Measurements from ENCODE around the gene ZNF598. TPM values are rescaled to one million over a fixed set of nuclear protein-coding genes. Genes with fewer than 3 reads are reported as not detected.

ZNF598 gene
- total RNA-seq, 2 experiments from 2014 or later, result 75.1 to 75.9 TPM

DNA sequence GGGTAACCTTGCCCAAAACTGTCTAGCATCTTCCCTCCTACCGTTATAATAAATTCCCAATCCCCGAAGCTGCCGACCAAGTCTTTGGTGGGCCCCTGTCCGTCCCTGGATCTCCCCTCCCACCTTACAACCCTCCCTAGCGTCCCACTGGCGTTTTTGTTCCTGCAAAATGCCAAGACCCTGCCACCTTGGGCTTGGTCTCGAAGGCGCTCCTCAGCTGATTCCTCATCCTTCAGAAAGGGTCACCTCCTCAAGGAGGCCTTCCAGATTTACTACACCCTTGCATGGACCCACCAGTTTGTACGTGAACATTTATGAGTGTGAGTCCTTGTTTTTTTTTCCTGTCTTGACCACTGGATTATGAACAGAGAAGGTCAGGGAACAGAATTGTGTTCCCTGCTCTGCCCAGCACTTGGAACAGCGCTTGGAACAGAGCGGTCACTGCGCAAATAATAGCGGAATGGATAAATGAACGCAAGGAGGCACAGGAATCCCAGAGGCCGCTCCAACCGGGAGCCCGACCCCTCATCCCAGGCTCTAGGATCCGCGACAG lies 26.6 kb downstream of the ZNF598 start:
- peaks cover 27% of the 10 kb centered on the region for H3K4me1 Mint-ChIP-seq (ENCODE audit: low read depth)
- no peak overlapping the region for H3K27ac Mint-ChIP-seq
- ChIA-PET CTCF (interaction anchor here (0.9 to 3.7 kb wide), 5 partner anchors 17 to 157 kb away, joined by 3 to 13 read pairs (median 3); partner anchors contain the start of gene RNF151), POLR2A (interaction anchor here (0.6 to 3.5 kb wide), 4 partner anchors 10 to 18 kb away, joined by 3 to 24 read pairs (median 11); partner anchors contain the start of genes RPS2 and TBL3)
- no peak for ATAC-seq
- peaks cover 20% of the 10 kb centered on the region for H3K36me3 Mint-ChIP-seq (ENCODE audit: low read depth)
- DNase-seq, result no peak
- H3K4me3 Mint-ChIP-seq, result peak overlapping the region; percentile 80
- H3K9me3 Mint-ChIP-seq (ENCODE audit: insufficient read depth), result no peaks in the 10 kb centered on the region
- peaks cover 27% of the 10 kb centered on the region for H3K27me3 Mint-ChIP-seq (ENCODE audit: low read depth)

DNA sequence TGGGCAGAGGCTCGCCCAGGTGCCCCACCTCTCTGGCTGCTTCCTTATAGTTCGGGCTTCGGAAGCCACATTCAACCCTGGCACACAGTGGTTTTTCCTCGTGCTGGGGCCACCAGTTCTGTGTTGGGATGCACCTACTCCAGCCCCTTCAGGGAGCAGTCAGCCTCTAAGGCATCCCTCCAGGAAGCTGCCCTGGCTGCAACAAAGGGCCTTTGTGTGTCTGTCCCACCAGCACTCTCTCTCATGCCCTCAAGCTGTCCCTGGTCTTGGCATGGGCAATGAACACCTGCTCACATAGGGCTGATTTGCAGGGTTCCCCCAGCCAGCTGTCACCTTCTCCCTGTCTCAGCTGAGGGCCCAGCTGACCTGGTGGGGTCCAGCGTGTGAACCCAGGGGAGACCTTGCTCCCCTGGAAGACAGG lies 27.6 kb downstream of the ZNF598 start:
- no peak overlapping the region for H3K27ac Mint-ChIP-seq
- H3K4me1 Mint-ChIP-seq (ENCODE audit: low read depth), result peaks cover 27% of the 10 kb centered on the region
- H3K9me3 Mint-ChIP-seq (ENCODE audit: insufficient read depth), result no peaks in the 10 kb centered on the region
- peaks cover 27% of the 10 kb centered on the region for H3K27me3 Mint-ChIP-seq (ENCODE audit: low read depth)
- ATAC-seq, result no peak
- peaks cover 22% of the 10 kb centered on the region for H3K36me3 Mint-ChIP-seq (ENCODE audit: low read depth)
- ChIA-PET CTCF (interaction anchor here (0.9 to 1.5 kb wide), 3 partner anchors 22 to 158 kb away, joined by 3 to 5 read pairs (median 3); no protein-coding TSS in a partner anchor), POLR2A (interaction anchor here (0.7 to 3.5 kb wide), 2 partner anchors 10 to 17 kb away, joined by 5 to 18 read pairs; partner anchors contain the start of genes RPS2 and TBL3)
- no peak for DNase-seq
- peak overlapping the region; percentile 5 for H3K4me3 Mint-ChIP-seq

- POLR2A ChIA-PET, result interaction anchor here (0.7 to 3.5 kb wide), 3 partner anchors 10 to 17 kb away, joined by 5 to 18 read pairs (median 7); partner anchors contain the start of genes RPS2 and TBL3
- peaks cover 27% of the 10 kb centered on the region for H3K27me3 Mint-ChIP-seq (ENCODE audit: low read depth)
- peaks cover 24% of the 10 kb centered on the region for H3K4me1 Mint-ChIP-seq (ENCODE audit: low read depth)
- CTCF ChIA-PET, result interaction anchor here (1.0 to 1.5 kb wide), 3 partner anchors 15 to 118 kb away, joined by 3 to 5 read pairs (median 3); no protein-coding TSS in a partner anchor
- H3K4me3 Mint-ChIP-seq, result peak within 1 kb of the TSS; percentile 5
- DNase-seq, result no peak
- peaks cover 16% of the 10 kb centered on the region for H3K36me3 Mint-ChIP-seq (ENCODE audit: low read depth)
- H3K27ac Mint-ChIP-seq, result no peak within 1 kb of the TSS
- H3K9me3 Mint-ChIP-seq (ENCODE audit: insufficient read depth), result no peaks in the 10 kb centered on the region
- no peak for ATAC-seq
Measured at GRCh38 chr16:1981398-1981836, 28.2 kb downstream of the ZNF598 start, which contains the start of gene NOXO1. Gene NOXO1, minus strand, starts transcription at chr16:1981469. Its CDS starts 290 bp downstream, at chr16:1981179.

GRCh38 chr16:1980770-1981087 lies 28.9 kb downstream of the ZNF598 start:
- CTCF ChIA-PET, result interaction anchor here (1.0 to 1.5 kb wide), 3 partner anchors 15 to 118 kb away, joined by 3 to 5 read pairs (median 3); no protein-coding TSS in a partner anchor
- H3K27me3 Mint-ChIP-seq (ENCODE audit: low read depth), result peaks cover 27% of the 10 kb centered on the region
- H3K4me1 Mint-ChIP-seq (ENCODE audit: low read depth), result peaks cover 21% of the 10 kb centered on the region
- H3K9me3 Mint-ChIP-seq (ENCODE audit: insufficient read depth), result no peaks in the 10 kb centered on the region
- no peak for ATAC-seq
- DNase-seq, result no peak
- H3K36me3 Mint-ChIP-seq (ENCODE audit: low read depth), result peaks cover 18% of the 10 kb centered on the region
- H3K4me3 Mint-ChIP-seq, result no peak overlapping the region
- no peak overlapping the region for H3K27ac Mint-ChIP-seq
- POLR2A ChIA-PET, result interaction anchor here (1.5 to 3.5 kb wide), 2 partner anchors 9 to 16 kb away, joined by 7 to 18 read pairs; partner anchors contain the start of genes RPS2 and TBL3

GRCh38 chr16:1980030-1980769 lies 29.4 kb downstream of the ZNF598 start:
- H3K36me3 Mint-ChIP-seq (ENCODE audit: low read depth), result peaks cover 14% of the 10 kb centered on the region
- DNase-seq (no peak), ATAC-seq (no peak)
- H3K27me3 Mint-ChIP-seq (ENCODE audit: low read depth), result peaks cover 27% of the 10 kb centered on the region
- POLR2A ChIA-PET, result interaction anchor here (1.5 to 3.5 kb wide), 2 partner anchors 8 to 15 kb away, joined by 7 to 18 read pairs; partner anchors contain the start of genes RPS2 and TBL3
- CTCF ChIA-PET, result interaction anchor here (1.0 to 1.5 kb wide), 2 partner anchors 16 to 117 kb away, joined by 3 read pairs; no protein-coding TSS in a partner anchor
- H3K4me1 Mint-ChIP-seq (ENCODE audit: low read depth), result peaks cover 15% of the 10 kb centered on the region
- no peak overlapping the region for H3K27ac Mint-ChIP-seq
- no peak overlapping the region for H3K4me3 Mint-ChIP-seq
- H3K9me3 Mint-ChIP-seq (ENCODE audit: insufficient read depth), result no peaks in the 10 kb centered on the region

DNA sequence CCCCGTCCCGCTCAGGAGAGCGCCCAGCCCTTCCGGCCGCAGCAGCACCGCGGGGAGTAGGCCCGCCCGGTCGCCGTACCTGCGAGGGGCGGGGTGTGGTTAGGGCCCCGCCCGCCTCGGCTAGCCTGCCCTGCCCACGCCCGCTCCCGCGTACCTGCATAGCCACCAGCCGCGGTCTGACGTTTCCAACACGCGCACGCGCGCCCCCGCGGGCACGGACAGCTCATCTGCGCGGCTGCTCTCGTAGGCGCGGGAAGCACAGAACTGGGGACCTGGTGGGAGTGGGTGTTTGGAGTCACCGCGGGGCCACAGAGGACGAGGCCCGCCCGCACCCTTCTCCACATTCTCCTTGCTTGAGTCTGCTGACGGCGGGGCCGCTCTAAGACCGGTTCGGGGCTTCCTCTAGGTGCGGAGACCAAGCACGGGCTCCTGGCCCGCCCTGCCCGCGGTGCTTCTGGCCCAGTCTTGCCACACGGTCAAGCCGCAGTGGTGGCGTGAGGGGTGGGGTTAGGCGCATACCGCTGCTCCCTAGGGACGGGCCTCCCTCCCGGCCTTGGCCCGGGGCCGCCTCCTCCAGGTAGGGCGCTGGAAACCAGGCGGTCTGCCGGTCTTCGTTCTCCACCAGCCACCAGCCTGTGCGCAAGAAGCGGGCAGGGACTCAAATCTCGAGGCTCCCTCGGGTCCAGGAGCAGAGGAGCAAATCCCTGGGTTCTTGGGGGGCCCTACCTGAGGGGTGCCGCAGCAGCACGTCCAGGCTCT lies 30.2 kb downstream of the ZNF598 start:
- ChIA-PET POLR2A (interaction anchor here (1.5 to 3.5 kb wide), 2 partner anchors 8 to 15 kb away, joined by 7 to 18 read pairs; partner anchors contain the start of genes RPS2 and TBL3), CTCF (interaction anchor here (1.5 kb wide), 1 partner anchor 17 kb away, joined by 3 read pairs; no protein-coding TSS in a partner anchor)
- Mint-ChIP-seq H3K4me1 (ENCODE audit: low read depth) (peaks cover 10% of the 10 kb centered on the region), H3K27ac (no peak overlapping the region), H3K36me3 (ENCODE audit: low read depth) (peaks cover 18% of the 10 kb centered on the region), H3K4me3 (no peak overlapping the region), H3K27me3 (ENCODE audit: low read depth) (peaks cover 27% of the 10 kb centered on the region), H3K9me3 (ENCODE audit: insufficient read depth) (no peaks in the 10 kb centered on the region)
- ATAC-seq, result no peak
- no peak for DNase-seq

- H3K4me3 Mint-ChIP-seq, result no peak overlapping the region
- no peak for DNase-seq
- ATAC-seq, result no peak
- peaks cover 18% of the 10 kb centered on the region for H3K36me3 Mint-ChIP-seq (ENCODE audit: low read depth)
- peaks cover 27% of the 10 kb centered on the region for H3K27me3 Mint-ChIP-seq (ENCODE audit: low read depth)
- no peak overlapping the region for H3K27ac Mint-ChIP-seq
- H3K9me3 Mint-ChIP-seq (ENCODE audit: insufficient read depth), result no peaks in the 10 kb centered on the region
- H3K4me1 Mint-ChIP-seq (ENCODE audit: low read depth), result peaks cover 10% of the 10 kb centered on the region
- CTCF ChIA-PET, result no interaction called here
- POLR2A ChIA-PET, result interaction anchor here (1.0 to 4.2 kb wide), 2 partner anchors 12 to 14 kb away, joined by 4 to 31 read pairs; partner anchors contain the start of gene RPS2
Measured at GRCh38 chr16:1978476-1979120, 31.0 kb downstream of the ZNF598 start.

- Mint-ChIP-seq H3K4me1 (ENCODE audit: low read depth) (peaks cover 12% of the 10 kb centered on the region), H3K27me3 (ENCODE audit: low read depth) (peaks cover 23% of the 10 kb centered on the region), H3K36me3 (ENCODE audit: low read depth) (peaks cover 18% of the 10 kb centered on the region), H3K27ac (no peak overlapping the region), H3K4me3 (no peak overlapping the region), H3K9me3 (ENCODE audit: insufficient read depth) (no peaks in the 10 kb centered on the region)
- no peak for ATAC-seq
- CTCF ChIA-PET, result no interaction called here
- DNase-seq, result no peak
- POLR2A ChIA-PET, result interaction anchor here (1.0 to 4.2 kb wide), 2 partner anchors 13 kb away, joined by 4 to 31 read pairs; partner anchors contain the start of gene RPS2
Measured at GRCh38 chr16:1977875-1978268, 31.7 kb downstream of the ZNF598 start.

DNA sequence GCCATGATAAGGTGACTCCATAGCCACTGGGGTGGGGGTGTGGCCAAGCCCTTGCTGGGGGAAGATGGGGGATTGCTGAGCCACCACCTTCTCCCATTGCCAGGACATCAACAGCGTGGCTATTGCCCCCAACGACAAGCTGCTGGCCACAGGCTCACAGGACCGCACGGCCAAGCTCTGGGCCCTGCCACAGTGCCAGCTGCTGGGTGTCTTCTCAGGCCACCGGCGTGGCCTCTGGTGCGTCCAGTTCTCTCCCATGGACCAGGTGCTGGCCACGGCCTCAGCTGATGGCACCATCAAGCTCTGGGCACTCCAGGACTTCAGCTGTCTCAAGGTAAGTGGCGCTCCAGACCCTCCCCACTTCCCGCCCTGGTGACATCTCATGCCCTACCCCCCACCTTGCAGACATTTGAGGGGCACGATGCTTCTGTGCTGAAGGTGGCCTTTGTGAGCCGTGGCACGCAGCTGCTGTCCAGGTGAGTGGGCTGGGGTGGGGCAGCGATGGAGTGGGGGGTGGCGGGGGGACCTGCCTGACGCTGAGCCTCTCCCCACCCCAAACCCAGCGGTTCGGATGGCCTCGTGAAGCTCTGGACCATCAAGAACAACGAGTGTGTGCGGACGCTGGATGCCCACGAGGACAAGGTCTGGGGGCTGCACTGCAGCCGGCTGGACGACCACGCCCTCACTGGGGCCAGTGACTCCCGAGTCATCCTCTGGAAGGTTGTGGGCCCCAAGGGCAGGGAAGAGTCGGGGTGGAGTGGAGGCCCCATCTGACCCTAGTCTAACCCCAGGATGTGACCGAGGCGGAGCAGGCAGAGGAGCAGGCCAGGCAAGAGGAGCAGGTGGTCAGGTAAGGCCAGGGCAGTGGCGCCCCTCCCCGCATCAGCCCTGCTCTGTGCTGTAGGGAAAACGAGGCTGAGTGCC lies 32.4 kb downstream of the ZNF598 start:
- Mint-ChIP-seq H3K4me3 (no peak overlapping the region), H3K27me3 (ENCODE audit: low read depth) (peaks cover 17% of the 10 kb centered on the region), H3K27ac (no peak overlapping the region), H3K9me3 (ENCODE audit: insufficient read depth) (no peaks in the 10 kb centered on the region), H3K4me1 (ENCODE audit: low read depth) (peaks cover 18% of the 10 kb centered on the region), H3K36me3 (ENCODE audit: low read depth) (peaks cover 18% of the 10 kb centered on the region)
- CTCF ChIA-PET, result no interaction called here
- DNase-seq (no peak), ATAC-seq (no peak)
- POLR2A ChIA-PET, result interaction anchor here (4.2 kb wide), 1 partner anchor 12 kb away, joined by 31 read pairs; the partner anchor contains the start of gene RPS2

DNA sequence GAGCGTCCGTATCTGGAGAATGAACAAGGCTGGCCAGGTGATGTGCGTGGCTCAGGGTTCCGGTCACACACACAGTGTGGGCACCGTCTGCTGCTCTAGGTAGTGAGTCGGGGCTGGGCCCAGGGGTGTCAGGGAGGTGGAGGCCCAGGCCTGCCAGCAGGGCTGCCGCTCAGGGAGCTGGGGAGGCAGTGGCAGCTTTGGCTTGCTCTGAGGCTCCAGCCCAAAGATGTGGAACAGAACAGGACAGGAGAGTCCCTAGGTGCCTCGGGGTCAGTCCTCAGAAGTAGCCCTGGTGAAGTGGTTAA lies 33.5 kb downstream of the ZNF598 start:
- ChIA-PET CTCF (no interaction called here), POLR2A (interaction anchor here (1.1 to 4.2 kb wide), 2 partner anchors 8 to 11 kb away, joined by 3 to 31 read pairs; partner anchors contain the start of genes GFER and RPS2)
- H3K36me3 Mint-ChIP-seq (ENCODE audit: low read depth), result peaks cover 18% of the 10 kb centered on the region
- peaks cover 23% of the 10 kb centered on the region for H3K4me1 Mint-ChIP-seq (ENCODE audit: low read depth)
- H3K27me3 Mint-ChIP-seq (ENCODE audit: low read depth), result peaks cover 7% of the 10 kb centered on the region
- H3K9me3 Mint-ChIP-seq (ENCODE audit: insufficient read depth), result no peaks in the 10 kb centered on the region
- no peak overlapping the region for H3K4me3 Mint-ChIP-seq
- no peak for ATAC-seq
- no peak for DNase-seq
- no peak overlapping the region for H3K27ac Mint-ChIP-seq

Data from activated CD8-positive, alpha-beta T cell treated with anti-CD3 and anti-CD28 coated beads, Interleukin-2, amount 10 ng/mL, durations not matched to agents 7 days and 5 days (primary cell).